IPS-18a (cell line): ENCODE measurements around the gene CACNA1C.

Experiments
- H3K27ac ChIP-seq: one replicate; pipeline ENCODE4 v1.5.1; 2013; ENCODE audit warnings: low read length
- H3K27me3 ChIP-seq: one replicate; pipeline ENCODE4 v1.6.1; 2013; ENCODE audit warnings: mild to moderate bottlenecking, low read length; ENCODE audit not compliant: control insufficient read depth, insufficient read depth
- H3K36me3 ChIP-seq: one replicate; pipeline ENCODE4 v1.6.1; 2013; ENCODE audit warnings: low read depth, low read length; ENCODE audit not compliant: control insufficient read depth
- H3K4me1 ChIP-seq: one replicate; pipeline ENCODE4 v1.6.1; 2013; ENCODE audit warnings: low read depth, low read length; ENCODE audit not compliant: control insufficient read depth
- H3K4me3 ChIP-seq: one replicate; pipeline ENCODE4 v1.5.1; 2013; ENCODE audit warnings: low read length
- H3K9ac ChIP-seq: one replicate; pipeline ENCODE4 v1.6.1; 2013; ENCODE audit warnings: mild to moderate bottlenecking, low read length, moderate library complexity
- H3K9me3 ChIP-seq: one replicate; pipeline ENCODE4 v1.6.1; 2013; ENCODE audit warnings: low read depth, low read length; ENCODE audit not compliant: control insufficient read depth

The CACNA1C gene

GRCh38 chr12:2638273-2639019 lies 585.7 kb downstream of the CACNA1C start:
- Histone ChIP-seq H3K9me3 (no peaks in the 10 kb centered on the region), H3K9ac (no peak overlapping the region), H3K36me3 (no peaks in the 10 kb centered on the region), H3K4me3 (no peak overlapping the region), H3K27me3 (no peaks in the 10 kb centered on the region), H3K27ac (no peak overlapping the region), H3K4me1 (peaks cover 3% of the 10 kb centered on the region)

- H3K4me1 ChIP-seq, result peaks cover 3% of the 10 kb centered on the region
- H3K27me3 ChIP-seq, result no peaks in the 10 kb centered on the region
- no peak overlapping the region for H3K27ac ChIP-seq
- no peak overlapping the region for H3K9ac ChIP-seq
- no peak overlapping the region for H3K4me3 ChIP-seq
- H3K36me3 ChIP-seq, result no peaks in the 10 kb centered on the region
- no peaks in the 10 kb centered on the region for H3K9me3 ChIP-seq
These were observed 586.2 kb downstream of the CACNA1C start for GRCh38 chr12:2639020-2639298.

- no peaks in the 10 kb centered on the region for H3K27me3 ChIP-seq
- H3K36me3 ChIP-seq, result no peaks in the 10 kb centered on the region
- no peak overlapping the region for H3K9ac ChIP-seq
- H3K9me3 ChIP-seq, result no peaks in the 10 kb centered on the region
- peaks cover 3% of the 10 kb centered on the region for H3K4me1 ChIP-seq
- no peak overlapping the region for H3K4me3 ChIP-seq
- H3K27ac ChIP-seq, result no peak overlapping the region
These were observed 587.5 kb downstream of the CACNA1C start for GRCh38 chr12:2640281-2640680.

- H3K27me3 ChIP-seq, result no peaks in the 10 kb centered on the region
- no peak overlapping the region for H3K4me3 ChIP-seq
- H3K4me1 ChIP-seq, result peaks cover 3% of the 10 kb centered on the region
- H3K9ac ChIP-seq, result no peak overlapping the region
- no peaks in the 10 kb centered on the region for H3K36me3 ChIP-seq
- H3K9me3 ChIP-seq, result no peaks in the 10 kb centered on the region
- no peak overlapping the region for H3K27ac ChIP-seq
These were observed 587.9 kb downstream of the CACNA1C start for GRCh38 chr12:2640709-2641108.

GRCh38 chr12:2641207-2641606 lies 588.4 kb downstream of the CACNA1C start:
- Histone ChIP-seq H3K9me3 (no peaks in the 10 kb centered on the region), H3K4me3 (no peak overlapping the region), H3K4me1 (peaks cover 3% of the 10 kb centered on the region), H3K9ac (no peak overlapping the region), H3K27ac (no peak overlapping the region), H3K27me3 (no peaks in the 10 kb centered on the region), H3K36me3 (no peaks in the 10 kb centered on the region)

GRCh38 chr12:2641761-2642160 lies 589.0 kb downstream of the CACNA1C start:
- Histone ChIP-seq H3K9ac (no peak overlapping the region), H3K4me3 (no peak overlapping the region), H3K27me3 (no peaks in the 10 kb centered on the region), H3K9me3 (no peaks in the 10 kb centered on the region), H3K27ac (no peak overlapping the region), H3K4me1 (peaks cover 3% of the 10 kb centered on the region), H3K36me3 (no peaks in the 10 kb centered on the region)

- Histone ChIP-seq H3K4me3 (no peak overlapping the region), H3K27me3 (no peaks in the 10 kb centered on the region), H3K4me1 (peaks cover 3% of the 10 kb centered on the region), H3K27ac (no peak overlapping the region), H3K9ac (no peak overlapping the region), H3K9me3 (no peaks in the 10 kb centered on the region), H3K36me3 (no peaks in the 10 kb centered on the region)
These were observed 589.5 kb downstream of the CACNA1C start for GRCh38 chr12:2642176-2642892.

GRCh38 chr12:2642896-2643425 lies 590.2 kb downstream of the CACNA1C start:
- Histone ChIP-seq H3K4me3 (no peak overlapping the region), H3K27ac (no peak overlapping the region), H3K36me3 (no peaks in the 10 kb centered on the region), H3K27me3 (no peaks in the 10 kb centered on the region), H3K9ac (no peak overlapping the region), H3K4me1 (peaks cover 3% of the 10 kb centered on the region), H3K9me3 (no peaks in the 10 kb centered on the region)

- H3K27me3 ChIP-seq, result no peaks in the 10 kb centered on the region
- no peak overlapping the region for H3K9ac ChIP-seq
- H3K27ac ChIP-seq, result no peak overlapping the region
- H3K4me1 ChIP-seq, result peaks cover 3% of the 10 kb centered on the region
- H3K9me3 ChIP-seq, result no peaks in the 10 kb centered on the region
- no peak overlapping the region for H3K4me3 ChIP-seq
- H3K36me3 ChIP-seq, result no peaks in the 10 kb centered on the region
These were observed 590.9 kb downstream of the CACNA1C start for GRCh38 chr12:2643576-2644135.

GRCh38 chr12:2644683-2645405 lies 592.1 kb downstream of the CACNA1C start:
- H3K9ac ChIP-seq, result no peak overlapping the region
- no peaks in the 10 kb centered on the region for H3K36me3 ChIP-seq
- H3K27ac ChIP-seq, result no peak overlapping the region
- no peaks in the 10 kb centered on the region for H3K9me3 ChIP-seq
- no peaks in the 10 kb centered on the region for H3K27me3 ChIP-seq
- H3K4me3 ChIP-seq, result no peak overlapping the region
- peaks cover 3% of the 10 kb centered on the region for H3K4me1 ChIP-seq

GRCh38 chr12:2645460-2645859 lies 592.7 kb downstream of the CACNA1C start:
- H3K27ac ChIP-seq, result no peak overlapping the region
- H3K36me3 ChIP-seq, result no peaks in the 10 kb centered on the region
- H3K9ac ChIP-seq, result no peak overlapping the region
- no peaks in the 10 kb centered on the region for H3K27me3 ChIP-seq
- peaks cover 3% of the 10 kb centered on the region for H3K4me1 ChIP-seq
- H3K4me3 ChIP-seq, result no peak overlapping the region
- no peaks in the 10 kb centered on the region for H3K9me3 ChIP-seq
